ENCODE measurements around the gene UBA1. TPM values are rescaled to one million over a fixed set of nuclear protein-coding genes. Genes with fewer than 3 reads are reported as not detected.
A peak's percentile ranks its signal among the peaks of the same experiment; 100 is the strongest.

The UBA1 gene
- total RNA-seq, 4 donors from 2014 or later, result 72.9 to 187 (median 149) TPM

GRCh38 chrX:47189906-47190305, 3.7 kb upstream of the UBA1 start:
- intact Hi-C loops (cut with DNase I; ENCODE audit: low total_unique reads), result loop anchor here (10.0 kb wide), 1 partner anchor 195 kb away; no protein-coding TSS in a partner anchor
- Histone ChIP-seq H3K4me3 (no peak overlapping the region), H3K27me3 (no peaks in the 10 kb centered on the region), H3K9me3 (no peaks in the 10 kb centered on the region), H3K4me1 (peaks cover 0 to 5% of the 10 kb centered on the region in 2 donors), H3K27ac (no peak overlapping the region), H3K36me3 (no peaks in the 10 kb centered on the region)
- DNase-seq, result no peak
- TF ChIP-seq CTCF (IDR thresholded peaks at IDR 0.05) (no peak), POLR2A (IDR thresholded peaks at IDR 0.05) (no peak)

DNA sequence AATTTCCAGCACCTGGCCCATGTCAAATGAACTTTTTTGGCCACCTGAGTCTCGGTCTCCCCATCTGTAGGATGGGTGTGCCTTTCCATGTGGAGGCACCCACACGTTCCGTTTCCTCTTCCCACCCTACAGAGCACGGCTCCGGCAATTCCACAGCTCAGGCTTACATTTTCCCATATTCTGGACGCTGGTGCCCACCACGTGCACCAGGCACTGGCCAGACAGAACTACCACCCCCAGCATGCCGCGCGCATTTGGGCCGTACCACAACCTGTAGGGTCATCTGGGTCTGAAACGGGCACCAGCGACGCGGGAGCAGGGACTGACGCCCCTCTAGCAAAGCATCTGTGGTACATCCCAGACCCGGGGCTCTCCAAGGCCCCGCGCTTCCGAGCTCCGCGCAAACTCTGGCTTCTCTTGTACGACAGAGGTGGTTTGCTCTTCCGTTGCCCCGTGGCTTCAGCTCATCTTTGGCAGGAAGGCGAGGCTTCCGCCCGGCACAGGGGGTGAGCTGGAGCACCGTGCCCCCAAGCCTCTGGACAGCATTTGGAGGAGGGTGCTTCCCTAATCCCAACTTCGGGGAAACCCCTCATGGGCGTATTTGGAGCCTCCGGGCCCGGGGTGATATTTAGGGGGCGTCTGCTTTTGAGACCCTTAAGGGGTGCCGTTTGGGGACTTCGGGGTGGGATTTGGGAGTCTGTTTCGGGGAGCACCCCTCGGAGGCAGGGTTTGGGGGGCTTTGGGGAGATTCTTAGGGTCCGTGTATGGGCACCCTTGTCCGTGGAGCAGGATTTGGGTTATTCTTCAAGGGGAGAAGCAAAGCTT, 3.0 kb upstream of the UBA1 start:
- H3K4me1 ChIP-seq, result peaks cover 0 to 7% of the 10 kb centered on the region in 2 donors
- intact Hi-C loops (cut with DNase I; ENCODE audit: low total_unique reads), result loop anchor here (10.0 kb wide), 1 partner anchor 194 kb away; no protein-coding TSS in a partner anchor
- H3K27ac ChIP-seq, result peak overlapping the region; percentile 43 to 61

GRCh38 chrX:47191331-47191730, 2.3 kb upstream of the UBA1 start:
- TF ChIP-seq CTCF (IDR thresholded peaks at IDR 0.05), result no peak
- no peak for TF ChIP-seq POLR2A (IDR thresholded peaks at IDR 0.05)
- peak overlapping the region; percentile 38 to 48 for H3K4me3 ChIP-seq

More for the DNA sequence above, 3.0 kb upstream of the UBA1 start:
- H3K4me3 ChIP-seq, result peak overlapping the region; percentile 38 to 48
- H3K9me3 ChIP-seq, result no peaks in the 10 kb centered on the region
- H3K27me3 ChIP-seq, result no peaks in the 10 kb centered on the region
- peak in 1 of 2 donors; percentile 41 for TF ChIP-seq POLR2A (IDR thresholded peaks at IDR 0.05)
- no peak for TF ChIP-seq CTCF (IDR thresholded peaks at IDR 0.05)
- H3K36me3 ChIP-seq, result no peaks in the 10 kb centered on the region
- DNase-seq, result peak; percentile 84 to 87

DNA sequence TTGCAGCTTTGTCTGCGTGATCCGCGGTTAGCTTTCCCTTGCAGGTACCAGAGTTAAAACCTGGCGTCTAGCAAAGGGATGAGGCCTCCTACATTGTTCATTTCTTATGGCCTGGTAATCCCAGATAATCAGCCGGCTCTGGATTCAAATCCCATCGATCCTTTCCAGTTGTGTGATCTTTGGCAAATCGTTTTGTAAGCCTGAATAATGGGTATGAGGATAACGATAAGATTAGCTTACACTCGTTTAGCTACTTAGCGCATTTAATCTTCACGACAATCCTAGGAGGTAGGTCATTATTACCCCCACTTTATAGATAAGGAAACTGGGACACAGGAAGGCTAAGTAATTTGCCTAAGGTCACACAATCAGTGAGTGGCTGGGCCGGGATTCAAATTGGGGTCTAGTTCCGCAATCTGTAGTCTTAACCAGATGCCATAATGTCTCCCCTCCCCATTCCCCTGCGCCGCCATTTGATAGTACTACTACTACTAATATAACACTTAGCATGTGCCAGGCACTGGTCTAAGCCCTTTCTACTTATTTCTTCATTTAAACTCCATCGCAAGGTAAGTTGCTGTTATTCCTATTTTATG, 1.7 kb upstream of the UBA1 start:
- intact Hi-C loops (cut with DNase I; ENCODE audit: low total_unique reads), result loop anchor here (10.0 kb wide), 1 partner anchor 193 kb away; no protein-coding TSS in a partner anchor
- no peak overlapping the region for H3K27ac ChIP-seq
- no peak for DNase-seq
- H3K4me3 ChIP-seq, result peak overlapping the region in 1 of 2 donors; percentile 38
- H3K36me3 ChIP-seq, result no peaks in the 10 kb centered on the region
- H3K9me3 ChIP-seq, result no peaks in the 10 kb centered on the region
- H3K4me1 ChIP-seq, result peaks cover 3 to 15% of the 10 kb centered on the region in 2 donors
- H3K27me3 ChIP-seq, result no peaks in the 10 kb centered on the region
- TF ChIP-seq CTCF (IDR thresholded peaks at IDR 0.05), result no peak
- no peak for TF ChIP-seq POLR2A (IDR thresholded peaks at IDR 0.05)

More at GRCh38 chrX:47191331-47191730, 2.3 kb upstream of the UBA1 start:
- DNase-seq, result no peak
- Histone ChIP-seq H3K4me1 (peaks cover 3 to 9% of the 10 kb centered on the region in 2 donors), H3K9me3 (no peaks in the 10 kb centered on the region), H3K27me3 (no peaks in the 10 kb centered on the region), H3K27ac (peak overlapping the region; percentile 43 to 61), H3K36me3 (no peaks in the 10 kb centered on the region)
- intact Hi-C loops (cut with DNase I; ENCODE audit: low total_unique reads), result loop anchor here (10.0 kb wide), 1 partner anchor 193 kb away; no protein-coding TSS in a partner anchor

Measured in uterus (tissue), 4 donors.